ENCODE results near the gene TNFAIP2. TPM values are rescaled to one million over a fixed set of nuclear protein-coding genes. Genes with fewer than 3 reads are reported as not detected.
A peak's percentile ranks its signal among the peaks of the same experiment; 100 is the strongest.

The TNFAIP2 gene
- total RNA-seq, 4 donors from 2014 or later = 10.5 to 94.9 (median 31.1) TPM

DNA sequence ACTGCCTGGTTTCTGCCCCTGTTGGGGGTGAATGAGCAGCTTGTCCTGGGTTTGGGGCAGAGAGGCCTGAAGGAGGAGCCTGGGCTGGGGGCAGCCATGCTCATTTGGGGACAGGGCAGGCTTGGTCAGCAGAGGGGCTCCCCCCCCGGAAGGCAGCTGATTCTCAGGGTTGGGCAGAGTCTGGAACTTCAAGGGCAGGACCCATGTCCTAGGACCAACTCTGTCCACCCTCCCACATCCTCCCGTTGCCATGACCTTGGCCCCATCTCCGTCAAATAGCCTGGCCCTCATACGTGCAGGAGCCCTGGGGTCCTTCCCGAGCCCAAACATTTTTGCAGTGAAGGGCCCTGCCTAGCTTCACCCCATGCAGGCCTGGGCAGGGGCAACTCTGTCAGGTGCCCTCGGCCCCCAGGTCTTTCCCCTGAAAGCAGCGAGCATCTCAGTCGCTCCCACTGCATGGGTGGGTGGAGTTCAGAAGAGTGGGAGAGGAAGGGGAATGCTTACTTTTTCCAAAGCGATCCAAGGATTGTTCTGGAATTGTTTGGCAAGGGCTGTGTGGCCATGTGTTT lies 32.6 kb downstream of the TNFAIP2 start:
- no peak for DNase-seq
- no peaks in the 10 kb centered on the region for H3K27me3 ChIP-seq
- no peak overlapping the region for H3K27ac ChIP-seq
- no peaks in the 10 kb centered on the region for H3K36me3 ChIP-seq
- H3K4me1 ChIP-seq = no peaks in the 10 kb centered on the region
- no peak for TF ChIP-seq POLR2A (IDR thresholded peaks at IDR 0.05)
- TF ChIP-seq, protein P1, sequence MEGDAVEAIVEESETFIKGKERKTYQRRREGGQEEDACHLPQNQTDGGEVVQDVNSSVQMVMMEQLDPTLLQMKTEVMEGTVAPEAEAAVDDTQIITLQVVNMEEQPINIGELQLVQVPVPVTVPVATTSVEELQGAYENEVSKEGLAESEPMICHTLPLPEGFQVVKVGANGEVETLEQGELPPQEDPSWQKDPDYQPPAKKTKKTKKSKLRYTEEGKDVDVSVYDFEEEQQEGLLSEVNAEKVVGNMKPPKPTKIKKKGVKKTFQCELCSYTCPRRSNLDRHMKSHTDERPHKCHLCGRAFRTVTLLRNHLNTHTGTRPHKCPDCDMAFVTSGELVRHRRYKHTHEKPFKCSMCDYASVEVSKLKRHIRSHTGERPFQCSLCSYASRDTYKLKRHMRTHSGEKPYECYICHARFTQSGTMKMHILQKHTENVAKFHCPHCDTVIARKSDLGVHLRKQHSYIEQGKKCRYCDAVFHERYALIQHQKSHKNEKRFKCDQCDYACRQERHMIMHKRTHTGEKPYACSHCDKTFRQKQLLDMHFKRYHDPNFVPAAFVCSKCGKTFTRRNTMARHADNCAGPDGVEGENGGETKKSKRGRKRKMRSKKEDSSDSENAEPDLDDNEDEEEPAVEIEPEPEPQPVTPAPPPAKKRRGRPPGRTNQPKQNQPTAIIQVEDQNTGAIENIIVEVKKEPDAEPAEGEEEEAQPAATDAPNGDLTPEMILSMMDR (IDR thresholded peaks at IDR 0.05) = no peak
- H3K9me3 ChIP-seq = no peaks in the 10 kb centered on the region
- no peak overlapping the region for H3K4me3 ChIP-seq

DNA sequence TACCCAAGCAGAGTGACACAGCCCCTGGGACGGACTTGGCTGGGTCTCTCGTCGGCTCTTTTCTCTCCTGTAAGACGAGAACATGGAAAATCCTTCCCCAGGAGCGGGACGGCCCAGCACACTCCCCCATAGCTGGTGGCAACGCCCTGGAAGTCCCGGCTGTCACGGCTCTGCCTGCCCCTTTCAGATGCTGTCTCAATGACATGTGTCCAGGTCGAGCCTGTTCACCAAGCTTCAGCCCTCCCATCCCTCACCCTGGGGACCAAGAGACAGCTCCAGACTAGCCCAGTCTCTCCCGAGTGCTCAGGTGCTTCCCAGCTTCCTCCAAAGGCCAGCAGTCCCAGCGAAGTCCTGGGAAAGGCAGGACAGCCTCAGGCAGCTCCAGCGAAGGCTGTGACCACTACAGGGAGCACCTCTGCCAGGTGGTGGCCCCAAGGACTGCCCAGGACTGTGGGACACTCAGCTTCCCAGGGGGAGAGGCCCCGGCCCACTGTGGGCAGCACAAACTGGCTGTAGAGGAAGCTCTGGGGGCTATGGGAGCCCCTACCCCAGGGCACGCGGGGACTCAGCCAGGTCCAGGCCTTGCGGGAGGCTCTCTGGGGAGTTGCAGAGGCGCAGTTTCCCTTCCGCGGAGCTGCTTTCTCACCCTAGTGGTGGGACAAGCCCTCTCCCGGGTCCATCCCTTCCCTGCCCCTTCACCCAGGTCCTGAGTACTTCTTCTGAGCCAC lies 33.6 kb downstream of the TNFAIP2 start:
- peak in 1 of 3 donors; percentile 39 for DNase-seq

DNA sequence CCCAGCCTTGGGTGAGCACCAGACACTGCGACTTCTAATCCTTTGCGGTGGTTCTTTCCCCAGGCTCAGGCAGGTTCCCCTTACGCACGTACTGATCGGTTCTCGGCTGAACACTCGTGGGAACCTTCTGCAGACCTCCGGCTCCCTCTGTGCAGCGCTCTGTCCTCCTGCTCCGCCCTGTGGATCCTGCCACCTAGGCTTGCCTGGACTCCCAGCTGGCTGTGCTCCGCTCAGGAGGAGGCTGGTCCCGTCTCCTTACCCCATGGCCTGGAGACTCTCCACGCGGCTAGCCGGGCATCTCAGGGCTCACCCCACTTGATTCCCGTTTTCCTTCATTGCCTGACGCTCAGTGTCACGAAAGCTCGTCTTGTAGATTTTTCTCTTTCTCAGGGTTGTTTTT lies 34.7 kb downstream of the TNFAIP2 start:
- Histone ChIP-seq H3K9me3 (no peaks in the 10 kb centered on the region), H3K36me3 (no peaks in the 10 kb centered on the region), H3K27ac (no peak overlapping the region), H3K27me3 (no peaks in the 10 kb centered on the region), H3K4me3 (no peak overlapping the region), H3K4me1 (no peaks in the 10 kb centered on the region)
- TF ChIP-seq POLR2A (IDR thresholded peaks at IDR 0.05) = no peak
- TF ChIP-seq, protein P1 (IDR thresholded peaks at IDR 0.05) = no peak
- peak in 1 of 3 donors; percentile 30 for DNase-seq

More for the DNA sequence above, 33.6 kb downstream of the TNFAIP2 start:
- TF ChIP-seq, protein P1 (IDR thresholded peaks at IDR 0.05) = no peak
- TF ChIP-seq POLR2A (IDR thresholded peaks at IDR 0.05) = no peak
- no peak overlapping the region for H3K27ac ChIP-seq
- H3K4me3 ChIP-seq = no peak overlapping the region
- no peaks in the 10 kb centered on the region for H3K36me3 ChIP-seq
- H3K9me3 ChIP-seq = no peaks in the 10 kb centered on the region
- no peaks in the 10 kb centered on the region for H3K4me1 ChIP-seq
- no peaks in the 10 kb centered on the region for H3K27me3 ChIP-seq

DNA sequence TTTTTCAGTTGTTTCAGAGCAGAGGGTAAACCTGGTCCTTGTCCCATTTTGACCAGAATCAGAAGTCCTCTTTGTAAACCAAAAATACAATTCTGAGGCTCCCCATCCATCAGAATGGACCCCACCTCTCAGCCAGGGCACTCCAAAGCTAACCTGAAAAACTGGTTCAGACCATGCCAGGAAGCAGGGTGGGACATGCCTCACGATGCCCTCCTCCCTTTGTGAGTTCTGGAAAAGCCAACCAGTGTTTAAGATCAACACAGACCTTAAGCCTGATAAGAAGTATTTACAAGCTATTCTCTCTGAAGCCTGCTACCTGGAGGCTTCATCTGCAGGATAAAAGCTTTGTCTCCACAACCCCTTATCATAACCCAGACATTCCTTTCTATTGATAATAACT lies 35.4 kb downstream of the TNFAIP2 start:
- Histone ChIP-seq H3K27me3 (no peaks in the 10 kb centered on the region), H3K27ac (no peak overlapping the region), H3K9me3 (no peaks in the 10 kb centered on the region), H3K36me3 (no peaks in the 10 kb centered on the region), H3K4me3 (no peak overlapping the region), H3K4me1 (no peaks in the 10 kb centered on the region)
- TF ChIP-seq POLR2A (IDR thresholded peaks at IDR 0.05) = no peak
- TF ChIP-seq, protein P1 (IDR thresholded peaks at IDR 0.05) = no peak
- no peak for DNase-seq

DNA sequence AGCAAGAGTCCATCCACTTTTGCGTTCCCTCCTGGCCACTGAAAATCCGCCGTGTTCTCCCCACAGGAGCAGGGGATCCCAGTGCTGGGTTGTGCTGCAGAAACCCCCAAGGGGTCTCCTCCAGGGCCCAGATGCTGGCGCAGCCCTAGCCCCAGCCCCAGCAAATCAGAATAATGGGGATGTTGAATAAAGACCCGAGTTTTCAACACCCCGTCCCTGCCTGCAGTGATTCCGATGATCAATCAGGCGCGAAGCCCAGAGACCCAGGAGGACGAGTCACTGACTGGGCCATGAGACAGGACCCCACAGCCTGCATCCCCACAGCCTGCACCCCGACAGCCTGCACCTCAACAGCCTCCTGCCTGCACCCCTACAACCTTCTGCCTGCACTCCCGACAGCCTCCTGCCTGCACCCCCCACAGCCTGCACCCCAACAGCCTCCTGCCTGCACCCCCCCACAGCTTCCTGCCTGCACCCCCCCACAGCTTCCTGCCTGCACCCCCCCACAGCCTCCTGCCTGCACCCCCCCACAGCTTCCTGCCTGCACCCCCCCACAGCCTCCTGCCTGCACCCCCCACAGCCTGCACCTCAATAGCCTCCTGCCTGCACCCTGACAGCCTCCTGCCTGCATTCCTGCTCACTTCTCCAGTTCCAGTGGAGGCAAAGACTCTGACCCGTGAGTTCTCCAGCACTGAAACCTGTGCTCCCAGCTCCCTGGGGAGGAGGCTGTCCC lies 37.2 kb downstream of the TNFAIP2 start:
- TF ChIP-seq POLR2A (IDR thresholded peaks at IDR 0.05) = no peak
- TF ChIP-seq, protein P1 (IDR thresholded peaks at IDR 0.05) = no peak
- H3K4me1 ChIP-seq = no peaks in the 10 kb centered on the region
- H3K27ac ChIP-seq = no peak overlapping the region
- H3K9me3 ChIP-seq = no peaks in the 10 kb centered on the region
- DNase-seq = no peak
- no peak overlapping the region for H3K4me3 ChIP-seq
- no peaks in the 10 kb centered on the region for H3K36me3 ChIP-seq
- no peaks in the 10 kb centered on the region for H3K27me3 ChIP-seq
